ENCODE measurements around the gene TERT.
"Not testable (repeated sequence)": the region's sequence is repeated elsewhere in the genome, so short reads cannot be mapped to it uniquely, and the experiment has no call there.

DNA sequence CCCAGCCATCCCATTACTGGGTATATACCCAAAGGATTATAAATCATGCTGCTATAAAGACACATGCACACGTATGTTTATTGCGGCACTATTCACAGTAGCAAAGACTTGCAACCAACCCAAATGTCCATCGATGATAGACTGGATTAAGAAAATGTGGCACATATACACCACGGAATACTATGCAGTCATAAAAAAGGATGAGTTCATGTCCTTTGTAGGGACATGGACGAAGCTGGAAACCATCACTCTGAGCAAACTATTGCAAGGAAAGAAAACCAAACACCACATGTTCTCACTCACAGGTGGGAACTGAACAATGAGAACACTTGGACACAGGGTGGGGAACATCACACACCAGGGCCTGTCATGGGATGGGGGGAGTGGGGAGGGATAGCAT is 27.4 kb downstream of the TERT start:
- TF ChIP-seq POLR2A, POLR2AphosphoS5 (IDR thresholded peaks at IDR 0.05; ENCODE audit: low read depth, low read length): not testable (repeated sequence)
